ENCODE measurements around the gene RPL10A. TPM values are rescaled to one million over a fixed set of nuclear protein-coding genes. Genes with fewer than 3 reads are reported as not detected.
A peak's percentile ranks its signal among the peaks of the same experiment; 100 is the strongest.

Gene RPL10A
- total RNA-seq, 4 donors from 2014 or later = 1,152 to 2,101 (median 1,461) TPM

GRCh38 chr6:35489995-35490791 is 22.0 kb downstream of the RPL10A start:
- Histone ChIP-seq H3K4me1 (peaks cover 83 to 100% (median 88%) of the 10 kb centered on the region in 3 donors), H3K9me3 (no peaks in the 10 kb centered on the region), H3K27ac (peak overlapping the region; percentile 95 to 99 (median 97)), H3K4me3 (peak overlapping the region in 3 of 4 donors; percentile 23 to 48 (median 25)), H3K36me3 (peaks cover 0 to 4% (median 0%) of the 10 kb centered on the region in 3 donors), H3K27me3 (peaks cover 0 to 5% (median 0%) of the 10 kb centered on the region in 4 donors)
- intact Hi-C loops (cut with DNase I) = no loop called here
- WGBS, 2 donors = 12 to 27% methylated on average over 8 to 9 of the region's 28 CpGs
- TF ChIP-seq CTCF (IDR thresholded peaks at IDR 0.05) (no peak), POLR2A (IDR thresholded peaks at IDR 0.05) (no peak)
- no peak for DNase-seq

GRCh38 chr6:35490821-35491557 is 22.8 kb downstream of the RPL10A start:
- H3K9me3 ChIP-seq = no peaks in the 10 kb centered on the region
- H3K27ac ChIP-seq = peak overlapping the region; percentile 95 to 99 (median 97)
- H3K27me3 ChIP-seq = peaks cover 0 to 5% (median 0%) of the 10 kb centered on the region in 4 donors
- TF ChIP-seq POLR2A (IDR thresholded peaks at IDR 0.05) (no peak), CTCF (IDR thresholded peaks at IDR 0.05) (no peak)
- peak overlapping the region in 3 of 4 donors; percentile 23 to 48 (median 25) for H3K4me3 ChIP-seq
- intact Hi-C loops (cut with DNase I) = no loop called here
- 47 to 57% methylated on average over 5 to 8 of the region's 8 CpGs for WGBS, 2 donors
- peaks cover 0 to 4% (median 0%) of the 10 kb centered on the region in 3 donors for H3K36me3 ChIP-seq
- H3K4me1 ChIP-seq = peaks cover 78 to 100% (median 83%) of the 10 kb centered on the region in 3 donors
- no peak for DNase-seq

DNA sequence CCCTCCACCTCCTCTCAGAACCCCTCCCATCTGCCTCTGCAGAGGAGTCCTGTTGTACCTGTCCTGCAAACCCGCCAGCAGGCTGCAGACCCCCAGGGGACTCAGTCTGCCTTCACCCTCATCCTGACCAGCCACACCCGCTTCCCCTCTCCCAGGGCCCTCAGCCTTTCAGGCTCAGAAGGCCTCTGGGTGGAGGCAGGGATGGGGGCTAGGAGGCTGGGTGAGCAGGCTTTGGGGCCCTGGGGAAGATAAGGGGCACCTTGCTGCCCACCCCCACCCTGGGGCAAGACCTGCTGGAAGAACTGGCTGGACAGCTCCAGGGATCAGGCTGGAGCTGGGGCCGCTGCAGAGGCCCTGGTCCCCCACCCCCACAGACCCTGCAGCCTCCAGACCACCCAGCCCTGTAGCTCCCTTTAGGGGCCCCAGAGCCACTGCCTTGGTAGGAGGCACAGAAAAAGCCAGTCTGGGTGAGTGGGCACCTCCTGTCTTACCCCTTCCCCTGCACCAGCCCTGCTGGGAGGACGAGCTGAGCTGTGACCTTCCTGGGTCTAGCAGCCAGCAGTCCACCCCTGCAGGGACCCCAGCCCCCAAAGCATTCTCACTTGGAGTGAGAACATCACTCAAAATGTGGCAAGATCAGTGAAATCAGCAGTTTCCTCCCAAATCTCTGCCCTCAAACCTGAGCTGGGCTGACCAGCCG is 23.5 kb downstream of the RPL10A start:
- Histone ChIP-seq H3K4me1 (peaks cover 73 to 94% (median 76%) of the 10 kb centered on the region in 3 donors), H3K9me3 (no peaks in the 10 kb centered on the region), H3K27ac (peak overlapping the region; percentile 95 to 99 (median 97)), H3K36me3 (peaks cover 0 to 4% (median 0%) of the 10 kb centered on the region in 3 donors), H3K27me3 (peaks cover 0 to 10% (median 0%) of the 10 kb centered on the region in 4 donors), H3K4me3 (peak overlapping the region in 3 of 4 donors; percentile 1 to 21 (median 1))
- TF ChIP-seq POLR2A (IDR thresholded peaks at IDR 0.05) (no peak), CTCF (IDR thresholded peaks at IDR 0.05) (no peak)
- intact Hi-C loops (cut with DNase I) = no loop called here
- DNase-seq = no peak
- WGBS, 2 donors = 0 to 32% methylated on average over 1 to 3 of the region's 5 CpGs

GRCh38 chr6:35492258-35492973 is 24.2 kb downstream of the RPL10A start:
- WGBS, 2 donors = 41 to 42% methylated on average over 3 to 7 of the region's 7 CpGs
- Histone ChIP-seq H3K4me1 (peaks cover 67 to 89% (median 69%) of the 10 kb centered on the region in 3 donors), H3K27ac (peak overlapping the region; percentile 95 to 99 (median 97)), H3K36me3 (peaks cover 0 to 4% (median 0%) of the 10 kb centered on the region in 3 donors), H3K9me3 (no peaks in the 10 kb centered on the region), H3K4me3 (peak overlapping the region in 2 of 4 donors; percentile 1 to 21), H3K27me3 (peaks cover 0 to 12% (median 0%) of the 10 kb centered on the region in 4 donors)
- no peak for TF ChIP-seq POLR2A (IDR thresholded peaks at IDR 0.05)
- no peak for TF ChIP-seq CTCF (IDR thresholded peaks at IDR 0.05)
- DNase-seq = no peak
- intact Hi-C loops (cut with DNase I) = no loop called here
